IPS-18a (cell line): ENCODE results near the gene LCE1C.

ENCODE experiments used
- H3K27ac ChIP-seq: one replicate; pipeline ENCODE4 v1.5.1; 2013; ENCODE audit warnings: low read length
- H3K27me3 ChIP-seq: one replicate; pipeline ENCODE4 v1.6.1; 2013; ENCODE audit warnings: mild to moderate bottlenecking, low read length; ENCODE audit not compliant: control insufficient read depth, insufficient read depth
- H3K36me3 ChIP-seq: one replicate; pipeline ENCODE4 v1.6.1; 2013; ENCODE audit warnings: low read depth, low read length; ENCODE audit not compliant: control insufficient read depth
- H3K4me1 ChIP-seq: one replicate; pipeline ENCODE4 v1.6.1; 2013; ENCODE audit warnings: low read depth, low read length; ENCODE audit not compliant: control insufficient read depth
- H3K4me3 ChIP-seq: one replicate; pipeline ENCODE4 v1.5.1; 2013; ENCODE audit warnings: low read length
- H3K9ac ChIP-seq: one replicate; pipeline ENCODE4 v1.6.1; 2013; ENCODE audit warnings: mild to moderate bottlenecking, low read length, moderate library complexity
- H3K9me3 ChIP-seq: one replicate; pipeline ENCODE4 v1.6.1; 2013; ENCODE audit warnings: low read depth, low read length; ENCODE audit not compliant: control insufficient read depth

Gene LCE1C, protein sequence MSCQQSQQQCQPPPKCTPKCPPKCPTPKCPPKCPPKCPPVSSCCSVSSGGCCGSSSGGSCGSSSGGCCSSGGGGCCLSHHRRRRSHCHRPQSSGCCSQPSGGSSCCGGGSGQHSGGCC

DNA sequence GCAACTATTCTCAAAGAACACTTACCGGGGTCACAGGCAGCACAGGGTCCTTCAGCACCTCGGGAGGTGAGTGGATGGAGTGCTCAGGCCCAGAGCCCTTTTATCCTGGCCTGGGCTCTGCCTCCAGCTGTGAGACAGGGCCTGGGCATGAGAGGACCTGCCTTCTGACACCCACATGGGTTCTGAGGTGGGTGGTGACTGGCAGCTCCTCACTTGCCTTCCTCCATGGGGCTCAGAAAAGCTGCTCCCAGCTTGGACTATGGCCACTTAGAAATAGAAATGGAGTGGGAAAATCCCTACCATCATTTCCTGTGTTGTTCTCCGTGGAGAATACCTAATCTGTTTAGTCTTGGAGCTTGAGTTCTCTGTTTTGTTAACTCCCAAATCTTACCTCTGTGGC lies at the start of gene LCE1C:
TSS of gene LCE1C (minus strand) at position 76 of the 400 bp plus-strand sequence. CDS start 1,173 bp downstream, outside the sequence.
- Histone ChIP-seq H3K27me3 (no peaks in the 10 kb centered on the region), H3K4me1 (no peaks in the 10 kb centered on the region), H3K9me3 (peaks cover 78% of the 10 kb centered on the region)

DNA sequence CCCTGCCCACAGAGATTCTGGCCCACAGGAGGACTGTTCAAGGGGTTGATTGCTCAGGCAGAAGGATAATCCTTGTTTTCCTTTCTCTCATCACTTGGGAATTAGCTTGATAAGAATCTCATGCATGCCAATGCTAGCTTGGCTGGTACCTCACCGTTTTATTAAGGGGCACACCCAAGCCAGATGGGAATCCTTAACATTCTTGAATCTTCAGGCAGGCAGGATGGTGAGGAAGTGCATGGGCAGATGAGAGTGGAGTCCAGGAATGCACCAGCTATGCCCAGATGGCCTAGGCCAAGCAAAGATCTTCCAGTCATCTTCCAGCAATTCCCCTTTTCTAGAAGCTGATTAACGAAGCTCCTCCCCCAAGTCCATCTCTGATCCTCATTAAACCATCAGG lies 49.2 kb upstream of the LCE1C start:
- Histone ChIP-seq H3K4me1 (no peaks in the 10 kb centered on the region), H3K4me3 (no peak overlapping the region), H3K27ac (no peak overlapping the region), H3K36me3 (no peaks in the 10 kb centered on the region), H3K27me3 (no peaks in the 10 kb centered on the region), H3K9ac (no peak overlapping the region), H3K9me3 (peaks cover 63% of the 10 kb centered on the region)

More for the DNA sequence above, at the start of gene LCE1C:
- Histone ChIP-seq H3K9ac (no peak within 1 kb of the TSS), H3K27ac (no peak within 1 kb of the TSS), H3K4me3 (no peak within 1 kb of the TSS), H3K36me3 (no peaks in the 10 kb centered on the region)

DNA sequence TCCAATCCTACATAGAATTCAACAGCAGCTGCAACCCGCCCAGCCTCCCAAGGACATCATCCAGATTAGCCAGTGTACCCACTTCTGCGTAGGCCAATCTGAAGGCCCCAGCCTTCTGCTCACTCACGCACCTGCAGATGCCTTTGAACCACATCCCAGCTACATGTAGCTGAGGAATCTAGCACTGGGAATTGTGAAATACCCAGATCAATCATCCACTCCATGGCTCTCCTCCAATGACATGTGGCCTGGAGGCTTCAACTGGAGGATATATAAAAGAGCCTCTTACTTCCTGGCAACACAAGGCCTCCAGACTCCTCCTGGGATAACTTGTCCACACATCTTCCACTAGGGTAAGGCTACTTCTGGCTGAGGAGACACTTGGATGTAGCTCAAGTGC lies 36.1 kb upstream of the LCE1C start, which contains the start of gene LCE6A:
TSS of gene LCE6A (plus strand) at position 301 of the 400 bp plus-strand sequence. CDS start 665 bp downstream, outside the sequence.
- no peaks in the 10 kb centered on the region for H3K4me1 ChIP-seq
- H3K27ac ChIP-seq = no peak within 1 kb of the TSS
- no peak within 1 kb of the TSS for H3K9ac ChIP-seq
- no peak within 1 kb of the TSS for H3K4me3 ChIP-seq
- peaks cover 69% of the 10 kb centered on the region for H3K9me3 ChIP-seq
- no peaks in the 10 kb centered on the region for H3K36me3 ChIP-seq
- H3K27me3 ChIP-seq = no peaks in the 10 kb centered on the region

DNA sequence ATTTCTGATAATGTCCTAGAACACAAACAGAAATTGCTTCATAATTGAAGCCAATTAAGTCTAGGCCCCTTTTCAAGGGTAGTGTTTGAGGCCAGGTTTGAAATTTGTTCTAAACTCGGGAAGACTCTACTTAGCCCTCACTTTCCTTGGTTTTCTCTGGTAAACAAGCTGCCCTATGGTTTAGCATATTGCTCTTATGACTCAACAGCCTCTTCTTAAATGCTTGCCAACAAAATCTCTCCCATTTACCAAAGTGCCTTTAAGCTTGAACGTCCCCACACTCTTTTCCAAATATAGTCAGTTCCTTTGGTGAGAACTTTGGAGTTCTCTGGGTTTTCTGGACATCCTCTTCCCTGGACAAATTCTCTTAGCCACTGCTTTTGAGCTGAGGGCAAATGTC lies 30.4 kb upstream of the LCE1C start:
- Histone ChIP-seq H3K4me1 (no peaks in the 10 kb centered on the region), H3K4me3 (no peak overlapping the region), H3K27me3 (no peaks in the 10 kb centered on the region), H3K36me3 (no peaks in the 10 kb centered on the region), H3K9ac (no peak overlapping the region), H3K9me3 (peaks cover 41% of the 10 kb centered on the region), H3K27ac (no peak overlapping the region)

DNA sequence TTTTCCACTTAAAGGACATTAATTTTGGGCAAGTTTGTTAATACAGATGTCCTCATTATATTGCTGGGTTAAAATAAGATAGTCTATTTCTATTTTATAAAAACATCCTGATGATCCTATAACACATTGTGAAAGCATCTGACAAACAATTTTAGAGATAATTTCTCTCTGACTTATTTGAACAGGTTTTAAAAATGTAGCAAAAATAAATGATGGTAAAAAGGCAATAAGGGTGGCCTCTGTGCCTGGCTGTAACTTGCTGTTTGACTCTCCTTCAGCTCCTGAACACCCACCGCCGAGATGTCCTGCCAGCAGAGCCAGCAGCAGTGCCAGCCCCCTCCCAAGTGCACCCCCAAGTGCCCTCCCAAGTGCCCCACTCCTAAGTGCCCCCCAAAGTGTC lies 20.7 kb upstream of the LCE1C start, which contains the start of gene LCE1A:
TSS of gene LCE1A (plus strand) at position 301 of the 400 bp plus-strand sequence. CDS start at position 301, 0 bp downstream.
- Histone ChIP-seq H3K36me3 (no peaks in the 10 kb centered on the region), H3K4me3 (no peak within 1 kb of the TSS)

DNA sequence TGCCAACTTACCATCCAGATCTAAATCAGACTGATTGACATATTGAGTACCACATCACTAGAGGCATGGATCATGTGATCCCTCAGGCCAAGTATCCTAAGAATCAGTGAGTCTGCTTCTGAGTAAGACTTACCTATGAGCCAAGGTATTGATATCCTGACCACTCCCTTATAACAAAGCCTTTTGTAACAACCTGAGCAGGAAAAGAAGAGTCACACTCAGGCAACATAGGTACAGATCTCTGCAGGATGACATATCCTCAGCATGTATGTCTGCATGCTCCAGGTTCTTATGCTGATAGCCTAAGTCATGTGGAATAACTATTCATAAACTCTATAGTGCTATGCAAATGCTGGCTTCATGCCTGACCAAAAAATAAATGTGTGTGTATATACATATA lies 18.5 kb upstream of the LCE1C start:
- H3K9ac ChIP-seq = no peak overlapping the region
- no peaks in the 10 kb centered on the region for H3K4me1 ChIP-seq
- H3K4me3 ChIP-seq = no peak overlapping the region
- H3K27ac ChIP-seq = no peak overlapping the region
- no peaks in the 10 kb centered on the region for H3K36me3 ChIP-seq
- H3K27me3 ChIP-seq = no peaks in the 10 kb centered on the region
- H3K9me3 ChIP-seq = peaks cover 68% of the 10 kb centered on the region

More for the DNA sequence above, 20.7 kb upstream of the LCE1C start, which contains the start of gene LCE1A:
- Histone ChIP-seq H3K27ac (no peak within 1 kb of the TSS), H3K9me3 (peaks cover 67% of the 10 kb centered on the region), H3K27me3 (no peaks in the 10 kb centered on the region), H3K9ac (no peak within 1 kb of the TSS), H3K4me1 (no peaks in the 10 kb centered on the region)

DNA sequence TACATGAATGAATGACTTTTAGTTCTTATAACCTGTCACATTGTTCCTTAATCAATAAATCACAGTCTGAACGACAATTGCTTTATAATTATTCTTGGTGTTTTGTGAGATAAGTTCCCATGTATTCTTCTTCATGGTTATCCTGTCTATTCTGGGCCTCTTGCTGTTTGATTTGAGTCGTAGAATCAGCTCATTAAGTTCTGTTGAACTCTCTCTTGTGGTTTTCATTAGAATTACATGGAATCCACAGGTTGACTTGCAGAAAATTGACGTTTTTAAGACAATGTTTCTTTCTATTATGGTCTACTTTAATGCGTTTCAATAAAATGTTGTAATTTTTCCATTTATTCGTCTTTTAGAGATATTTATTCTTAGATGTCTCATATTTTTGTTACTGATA lies 16.8 kb upstream of the LCE1C start:
- Histone ChIP-seq H3K9me3 (peaks cover 64% of the 10 kb centered on the region), H3K9ac (no peak overlapping the region), H3K4me1 (no peaks in the 10 kb centered on the region), H3K27me3 (no peaks in the 10 kb centered on the region), H3K27ac (no peak overlapping the region), H3K36me3 (no peaks in the 10 kb centered on the region), H3K4me3 (no peak overlapping the region)

DNA sequence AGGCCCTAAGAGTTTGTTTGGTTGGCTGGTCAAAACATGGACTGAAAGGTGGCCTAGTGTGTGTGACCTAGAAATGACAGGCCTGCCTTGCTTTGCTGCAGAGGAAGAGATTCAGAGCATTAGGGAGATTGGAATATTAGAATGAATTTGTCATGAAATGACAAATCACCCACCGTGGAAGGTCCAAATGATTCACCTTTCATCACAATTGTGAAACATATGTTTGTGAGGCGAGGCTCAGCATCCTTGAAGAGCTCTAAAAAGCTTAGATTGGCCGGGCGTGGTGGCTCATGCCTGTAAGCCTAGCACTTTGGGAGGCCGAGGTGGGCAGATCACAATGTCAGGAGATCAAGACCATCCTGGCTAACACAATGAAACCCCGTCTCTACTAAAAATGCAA lies 10.9 kb upstream of the LCE1C start:
- H3K4me3 ChIP-seq = no peak overlapping the region
- H3K9me3 ChIP-seq = peaks cover 59% of the 10 kb centered on the region
- H3K27me3 ChIP-seq = no peaks in the 10 kb centered on the region
- H3K9ac ChIP-seq = no peak overlapping the region
- no peak overlapping the region for H3K27ac ChIP-seq
- no peaks in the 10 kb centered on the region for H3K36me3 ChIP-seq
- no peaks in the 10 kb centered on the region for H3K4me1 ChIP-seq

DNA sequence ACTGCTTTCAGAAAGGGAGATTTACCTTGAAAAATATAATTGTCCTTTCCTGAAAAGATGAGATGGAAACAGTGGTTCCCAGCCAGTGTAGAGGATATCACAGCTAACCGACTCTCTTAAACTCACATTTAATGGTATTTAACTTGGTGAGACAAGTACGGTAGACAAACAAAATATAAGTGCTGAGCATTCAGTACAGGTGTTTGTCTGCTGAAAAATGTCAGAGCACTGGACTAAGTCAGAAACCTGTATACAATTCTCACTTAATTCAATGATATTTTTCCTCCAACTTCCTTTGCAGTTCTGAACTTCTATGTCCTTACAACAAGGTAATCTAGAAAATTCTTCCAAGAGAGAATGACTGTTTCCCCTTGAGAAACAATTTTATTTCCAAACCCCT lies 5.2 kb upstream of the LCE1C start, which contains the start of gene LCE1B:
TSS of gene LCE1B (plus strand) at position 301 of the 400 bp plus-strand sequence. CDS start 476 bp downstream, outside the sequence.
- no peak within 1 kb of the TSS for H3K4me3 ChIP-seq
- H3K4me1 ChIP-seq = no peaks in the 10 kb centered on the region
- no peaks in the 10 kb centered on the region for H3K27me3 ChIP-seq
- no peak within 1 kb of the TSS for H3K9ac ChIP-seq
- peaks cover 77% of the 10 kb centered on the region for H3K9me3 ChIP-seq
- no peak within 1 kb of the TSS for H3K27ac ChIP-seq
- H3K36me3 ChIP-seq = no peaks in the 10 kb centered on the region

DNA sequence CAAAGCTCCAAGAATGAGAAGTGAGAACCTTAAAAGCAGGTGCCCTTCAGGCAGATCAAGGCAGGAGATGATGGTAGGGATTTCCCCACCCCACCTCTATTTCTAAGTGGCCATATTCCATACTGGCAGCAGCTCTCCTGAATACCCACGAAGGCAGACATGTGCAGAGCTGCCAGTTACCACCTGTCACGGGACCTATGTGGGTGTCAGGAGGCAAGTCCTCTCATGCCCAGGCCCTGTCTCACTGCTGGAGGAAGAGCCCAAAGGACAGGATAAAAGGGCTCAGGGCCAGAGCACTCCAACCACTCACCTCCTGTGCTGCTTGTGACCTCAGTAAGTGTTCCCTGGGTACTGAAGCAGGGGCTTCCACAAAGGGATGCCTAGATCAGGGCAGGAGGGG lies 4.6 kb upstream of the LCE1C start:
- Histone ChIP-seq H3K36me3 (no peaks in the 10 kb centered on the region), H3K9ac (no peak overlapping the region)

DNA sequence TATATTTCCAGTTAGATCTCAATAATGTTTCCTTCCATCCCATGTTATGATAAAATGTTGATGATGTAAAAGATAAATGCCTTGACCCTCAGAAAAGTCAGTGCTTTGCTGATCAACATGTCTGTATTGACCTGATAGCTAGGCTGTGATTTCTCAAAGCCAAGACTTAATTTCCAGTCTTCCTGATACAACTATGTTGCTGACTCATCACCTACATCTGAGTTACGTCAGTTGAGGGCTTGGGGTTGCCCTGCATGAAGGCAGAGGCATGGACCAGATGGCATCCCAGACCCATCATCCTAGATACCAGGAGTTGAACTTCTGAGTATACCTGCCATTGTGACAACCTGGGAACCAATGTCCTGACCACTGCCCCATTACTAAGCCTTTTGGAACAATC lies 5.1 kb downstream of the LCE1C start:
- peaks cover 75% of the 10 kb centered on the region for H3K9me3 ChIP-seq
- H3K9ac ChIP-seq = no peak overlapping the region
- H3K36me3 ChIP-seq = no peaks in the 10 kb centered on the region

More for the DNA sequence above, 4.6 kb upstream of the LCE1C start:
- Histone ChIP-seq H3K27me3 (no peaks in the 10 kb centered on the region), H3K4me3 (no peak overlapping the region), H3K9me3 (peaks cover 80% of the 10 kb centered on the region), H3K4me1 (no peaks in the 10 kb centered on the region), H3K27ac (no peak overlapping the region)

DNA sequence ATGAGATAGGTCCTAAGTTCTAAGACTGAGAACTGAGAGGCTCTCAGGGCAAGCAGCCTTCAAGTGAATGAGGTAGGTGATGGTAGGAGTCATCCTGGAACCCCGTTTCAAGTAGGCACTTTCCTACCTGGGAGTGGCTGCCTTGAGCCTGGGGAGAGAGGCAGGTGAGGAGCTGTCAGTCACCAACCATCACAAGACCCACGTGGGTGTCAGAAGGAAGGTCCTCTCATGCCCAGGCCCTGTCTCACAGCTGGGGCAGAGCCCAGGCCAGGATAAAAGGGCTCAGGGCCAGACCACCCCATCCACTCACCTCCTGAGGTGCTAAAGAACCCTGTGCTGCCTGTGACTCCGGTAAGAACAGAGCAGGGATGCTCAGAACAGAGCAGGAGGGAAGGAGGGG lies 10.0 kb downstream of the LCE1C start, which contains the start of gene LCE1D:
TSS of gene LCE1D (plus strand) at position 301 of the 400 bp plus-strand sequence. CDS start 1,074 bp downstream, outside the sequence.
- H3K4me3 ChIP-seq = no peak within 1 kb of the TSS
- no peaks in the 10 kb centered on the region for H3K4me1 ChIP-seq
- H3K36me3 ChIP-seq = no peaks in the 10 kb centered on the region
- no peaks in the 10 kb centered on the region for H3K27me3 ChIP-seq
- no peak within 1 kb of the TSS for H3K9ac ChIP-seq
- peaks cover 71% of the 10 kb centered on the region for H3K9me3 ChIP-seq
- no peak within 1 kb of the TSS for H3K27ac ChIP-seq

More for the DNA sequence above, 5.1 kb downstream of the LCE1C start:
- Histone ChIP-seq H3K4me1 (no peaks in the 10 kb centered on the region), H3K27ac (no peak overlapping the region), H3K4me3 (no peak overlapping the region), H3K27me3 (no peaks in the 10 kb centered on the region)
